ENCODE data around the gene TPX2. TPM values are rescaled to one million over a fixed set of nuclear protein-coding genes. Genes with fewer than 3 reads are reported as not detected.

Gene TPX2
- total RNA-seq, 4 donors from 2014 or later, result 3.2 to 15.7 (median 7.8) TPM

DNA sequence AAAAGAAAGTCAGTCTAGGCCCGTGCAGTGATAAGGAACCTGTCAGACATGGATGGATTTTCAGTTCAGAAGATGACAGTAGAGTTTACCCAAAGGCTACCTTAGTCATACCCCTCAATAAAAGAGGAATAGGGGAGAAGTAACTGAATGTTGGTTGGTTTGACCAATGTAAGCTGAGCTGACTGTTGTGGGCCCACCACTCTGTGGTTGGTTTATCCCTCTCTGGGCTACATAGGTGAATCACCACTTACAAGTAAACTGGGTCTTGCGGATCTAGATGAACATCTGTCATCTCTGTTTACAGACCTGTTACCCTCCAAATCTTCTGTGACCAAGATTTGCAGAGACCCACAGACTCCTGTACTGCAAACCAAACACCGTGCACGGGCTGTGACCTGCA lies 42.9 kb downstream of the TPX2 start:
- Histone ChIP-seq H3K27ac (no peak overlapping the region), H3K4me3 (no peak overlapping the region), H3K27me3 (no peaks in the 10 kb centered on the region), H3K9me3 (no peaks in the 10 kb centered on the region), H3K4me1 (no peaks in the 10 kb centered on the region), H3K36me3 (no peaks in the 10 kb centered on the region)
- in situ Hi-C loops (cut with MboI; ENCODE audit: low pct_ligation_motif_present in 1 of 4, low pct_unique_long_range_greater_than_20kb in 1 of 4, low sequenced_read_pairs in 3 of 4), result no loop called here
- intact Hi-C loops (cut with DNase I; ENCODE audit: low total_unique reads), result no loop called here
- TF ChIP-seq POLR2AphosphoS5 (IDR thresholded peaks at IDR 0.05) (no peak), EP300 (IDR thresholded peaks at IDR 0.05; ENCODE audit: low read depth) (no peak), POLR2A (IDR thresholded peaks at IDR 0.05) (no peak)
- TF ChIP-seq, protein P1, sequence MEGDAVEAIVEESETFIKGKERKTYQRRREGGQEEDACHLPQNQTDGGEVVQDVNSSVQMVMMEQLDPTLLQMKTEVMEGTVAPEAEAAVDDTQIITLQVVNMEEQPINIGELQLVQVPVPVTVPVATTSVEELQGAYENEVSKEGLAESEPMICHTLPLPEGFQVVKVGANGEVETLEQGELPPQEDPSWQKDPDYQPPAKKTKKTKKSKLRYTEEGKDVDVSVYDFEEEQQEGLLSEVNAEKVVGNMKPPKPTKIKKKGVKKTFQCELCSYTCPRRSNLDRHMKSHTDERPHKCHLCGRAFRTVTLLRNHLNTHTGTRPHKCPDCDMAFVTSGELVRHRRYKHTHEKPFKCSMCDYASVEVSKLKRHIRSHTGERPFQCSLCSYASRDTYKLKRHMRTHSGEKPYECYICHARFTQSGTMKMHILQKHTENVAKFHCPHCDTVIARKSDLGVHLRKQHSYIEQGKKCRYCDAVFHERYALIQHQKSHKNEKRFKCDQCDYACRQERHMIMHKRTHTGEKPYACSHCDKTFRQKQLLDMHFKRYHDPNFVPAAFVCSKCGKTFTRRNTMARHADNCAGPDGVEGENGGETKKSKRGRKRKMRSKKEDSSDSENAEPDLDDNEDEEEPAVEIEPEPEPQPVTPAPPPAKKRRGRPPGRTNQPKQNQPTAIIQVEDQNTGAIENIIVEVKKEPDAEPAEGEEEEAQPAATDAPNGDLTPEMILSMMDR (IDR thresholded peaks at IDR 0.05), result no peak
- DNase-seq, result no peak
- 96 to 100% methylated on average over 2 to 4 of the region's 4 CpGs for WGBS, 2 donors (ENCODE audit: low coverage in 1 of 2)

GRCh38 chr20:31784354-31785044 lies 45.4 kb downstream of the TPX2 start:
- in situ Hi-C loops (cut with MboI; ENCODE audit: low pct_ligation_motif_present in 1 of 4, low pct_unique_long_range_greater_than_20kb in 1 of 4, low sequenced_read_pairs in 3 of 4) (no loop called here), intact Hi-C loops (cut with DNase I; ENCODE audit: low total_unique reads) (no loop called here)
- Histone ChIP-seq H3K27me3 (no peaks in the 10 kb centered on the region), H3K4me1 (no peaks in the 10 kb centered on the region), H3K9me3 (no peaks in the 10 kb centered on the region), H3K27ac (no peak overlapping the region), H3K36me3 (no peaks in the 10 kb centered on the region), H3K4me3 (no peak overlapping the region)
- WGBS, 2 donors (ENCODE audit: low coverage in 1 of 2), result 93 to 98% methylated on average over 7 of the region's 7 CpGs
- TF ChIP-seq, protein P1 (IDR thresholded peaks at IDR 0.05), result no peak
- no peak for TF ChIP-seq EP300 (IDR thresholded peaks at IDR 0.05; ENCODE audit: low read depth)
- TF ChIP-seq POLR2A (IDR thresholded peaks at IDR 0.05), result no peak
- TF ChIP-seq POLR2AphosphoS5 (IDR thresholded peaks at IDR 0.05), result no peak
- no peak for DNase-seq

- DNase-seq, result no peak
- Histone ChIP-seq H3K4me1 (no peaks in the 10 kb centered on the region), H3K4me3 (no peak overlapping the region), H3K9me3 (no peaks in the 10 kb centered on the region), H3K36me3 (no peaks in the 10 kb centered on the region), H3K27me3 (no peaks in the 10 kb centered on the region), H3K27ac (no peak overlapping the region)
- in situ Hi-C loops (cut with MboI; ENCODE audit: low pct_ligation_motif_present in 1 of 4, low pct_unique_long_range_greater_than_20kb in 1 of 4, low sequenced_read_pairs in 3 of 4) (no loop called here), intact Hi-C loops (cut with DNase I; ENCODE audit: low total_unique reads) (no loop called here)
- no peak for TF ChIP-seq POLR2AphosphoS5 (IDR thresholded peaks at IDR 0.05)
- no peak for TF ChIP-seq EP300 (IDR thresholded peaks at IDR 0.05; ENCODE audit: low read depth)
- TF ChIP-seq, protein P1 (IDR thresholded peaks at IDR 0.05), result no peak
- TF ChIP-seq POLR2A (IDR thresholded peaks at IDR 0.05), result no peak
- WGBS, 2 donors (ENCODE audit: low coverage in 1 of 2), result 87 to 96% methylated on average over 3 of the region's 3 CpGs
Measured at GRCh38 chr20:31785089-31785488, 46.0 kb downstream of the TPX2 start.

DNA sequence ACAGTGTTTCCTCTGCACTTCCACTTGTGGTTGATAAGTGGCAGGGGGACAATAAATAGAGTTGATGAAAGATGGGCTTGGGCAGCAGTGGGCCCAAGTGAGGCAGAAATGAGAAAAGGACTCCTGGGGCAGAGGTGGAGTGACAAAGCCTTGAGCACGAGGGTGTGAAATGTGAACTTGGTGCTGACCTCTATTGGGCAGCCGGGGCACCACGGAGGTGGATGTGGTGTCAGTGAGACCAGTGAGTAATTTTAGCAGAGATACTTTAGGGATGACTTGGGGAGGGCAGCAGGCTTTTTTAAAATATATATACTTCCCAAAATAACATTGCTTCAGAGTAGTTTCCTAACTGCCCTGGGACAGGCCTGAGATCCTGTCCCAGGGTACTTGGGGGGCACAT lies 49.5 kb downstream of the TPX2 start:
- Histone ChIP-seq H3K27ac (no peak overlapping the region), H3K9me3 (no peaks in the 10 kb centered on the region), H3K27me3 (no peaks in the 10 kb centered on the region), H3K36me3 (no peaks in the 10 kb centered on the region), H3K4me1 (no peaks in the 10 kb centered on the region), H3K4me3 (no peak overlapping the region)
- intact Hi-C loops (cut with DNase I; ENCODE audit: low total_unique reads), result no loop called here
- no peak for DNase-seq
- WGBS, 2 donors (ENCODE audit: low coverage in 1 of 2), result 80 to 82% methylated on average over 3 of the region's 3 CpGs
- TF ChIP-seq EP300 (IDR thresholded peaks at IDR 0.05; ENCODE audit: low read depth) (no peak), POLR2AphosphoS5 (IDR thresholded peaks at IDR 0.05) (no peak), POLR2A (IDR thresholded peaks at IDR 0.05) (no peak)
- TF ChIP-seq, protein P1 (IDR thresholded peaks at IDR 0.05), result no peak
- in situ Hi-C loops (cut with MboI; ENCODE audit: low pct_ligation_motif_present in 1 of 4, low pct_unique_long_range_greater_than_20kb in 1 of 4, low sequenced_read_pairs in 3 of 4), result no loop called here
